ENCODE results near the gene ETS1.
A peak's percentile ranks its signal among the peaks of the same experiment; 100 is the strongest.

ETS1 gene

DNA sequence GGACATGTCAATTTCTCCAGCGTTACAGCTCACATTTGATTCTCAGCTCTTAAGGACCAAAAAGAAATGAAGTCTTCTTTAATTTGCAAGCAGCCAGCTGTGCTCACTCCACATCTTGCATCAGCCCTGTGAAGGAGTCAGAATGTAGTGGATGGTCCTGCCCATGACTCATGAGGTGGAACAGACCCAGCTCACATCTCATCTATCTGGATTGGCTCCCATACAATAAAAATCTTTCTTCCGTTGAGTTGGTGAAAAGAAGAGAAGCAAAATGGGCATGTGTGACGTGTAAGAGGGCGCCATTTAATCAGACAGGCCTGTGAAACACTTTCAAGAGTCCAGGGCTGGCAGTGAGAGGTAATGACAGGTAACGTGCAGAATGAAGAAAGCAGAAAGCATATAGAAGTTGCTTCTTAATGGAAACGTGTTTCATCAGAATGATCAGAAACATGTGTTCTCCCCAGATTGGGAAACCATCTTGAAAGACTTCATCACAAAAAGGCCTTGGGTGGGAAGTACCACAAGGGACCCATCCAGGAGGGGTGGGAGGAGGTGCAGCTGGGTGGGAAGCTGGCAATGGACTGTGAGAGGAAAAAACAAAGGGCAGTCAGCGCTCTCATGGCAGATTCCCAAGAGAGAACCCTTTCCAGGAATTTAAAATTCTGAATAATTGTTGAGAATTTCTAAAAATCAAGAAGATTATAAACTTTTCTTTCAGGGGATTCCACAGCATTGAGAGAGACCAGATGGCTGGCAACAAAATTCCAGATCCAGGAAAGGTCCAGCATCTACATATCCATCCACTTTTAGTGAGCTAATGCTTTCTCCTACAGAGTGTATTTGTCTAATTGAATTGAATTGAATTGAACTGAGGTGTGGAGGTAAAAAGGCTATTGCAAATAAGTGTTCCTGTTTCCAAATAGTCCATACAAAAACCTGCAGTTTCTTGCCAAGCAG lies 57.0 kb downstream of the ETS1 start:
- TF ChIP-seq, protein P1, sequence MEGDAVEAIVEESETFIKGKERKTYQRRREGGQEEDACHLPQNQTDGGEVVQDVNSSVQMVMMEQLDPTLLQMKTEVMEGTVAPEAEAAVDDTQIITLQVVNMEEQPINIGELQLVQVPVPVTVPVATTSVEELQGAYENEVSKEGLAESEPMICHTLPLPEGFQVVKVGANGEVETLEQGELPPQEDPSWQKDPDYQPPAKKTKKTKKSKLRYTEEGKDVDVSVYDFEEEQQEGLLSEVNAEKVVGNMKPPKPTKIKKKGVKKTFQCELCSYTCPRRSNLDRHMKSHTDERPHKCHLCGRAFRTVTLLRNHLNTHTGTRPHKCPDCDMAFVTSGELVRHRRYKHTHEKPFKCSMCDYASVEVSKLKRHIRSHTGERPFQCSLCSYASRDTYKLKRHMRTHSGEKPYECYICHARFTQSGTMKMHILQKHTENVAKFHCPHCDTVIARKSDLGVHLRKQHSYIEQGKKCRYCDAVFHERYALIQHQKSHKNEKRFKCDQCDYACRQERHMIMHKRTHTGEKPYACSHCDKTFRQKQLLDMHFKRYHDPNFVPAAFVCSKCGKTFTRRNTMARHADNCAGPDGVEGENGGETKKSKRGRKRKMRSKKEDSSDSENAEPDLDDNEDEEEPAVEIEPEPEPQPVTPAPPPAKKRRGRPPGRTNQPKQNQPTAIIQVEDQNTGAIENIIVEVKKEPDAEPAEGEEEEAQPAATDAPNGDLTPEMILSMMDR (IDR thresholded peaks at IDR 0.05; ENCODE audit: low read depth, low read length): no peak
- H3K4me3 ChIP-seq (ENCODE audit: low read depth, low read length): no peak overlapping the region
- in situ Hi-C loops (cut with HindIII; ENCODE audit: low sequenced_read_pairs): no loop called here
- DNase-seq (ENCODE audit: low read depth, low spot score): peak; percentile 93

DNA sequence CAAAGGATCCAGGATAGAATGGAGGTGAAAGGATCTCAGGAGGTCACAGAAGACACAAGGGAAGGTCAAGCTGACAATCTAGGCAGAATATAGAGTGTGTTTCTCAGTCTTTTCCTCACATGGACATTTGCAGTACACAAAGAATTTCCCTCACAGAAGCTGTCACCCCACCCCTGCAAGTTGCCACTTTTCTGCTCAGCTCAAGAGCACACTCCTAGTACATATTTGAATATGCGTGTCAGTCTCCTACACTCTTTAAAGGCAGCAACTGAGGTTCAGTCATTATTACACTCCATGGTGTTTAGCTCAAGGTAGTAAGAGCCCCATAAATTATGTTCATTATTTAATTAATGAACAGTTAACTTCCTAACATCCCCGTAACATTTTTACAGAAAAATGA lies 59.1 kb downstream of the ETS1 start:
- no peak overlapping the region for H3K4me3 ChIP-seq (ENCODE audit: low read depth, low read length)
- no peak for DNase-seq (ENCODE audit: low read depth, low spot score)
- TF ChIP-seq, protein P1 (IDR thresholded peaks at IDR 0.05; ENCODE audit: low read depth, low read length): no peak
- in situ Hi-C loops (cut with HindIII; ENCODE audit: low sequenced_read_pairs): no loop called here

DNA sequence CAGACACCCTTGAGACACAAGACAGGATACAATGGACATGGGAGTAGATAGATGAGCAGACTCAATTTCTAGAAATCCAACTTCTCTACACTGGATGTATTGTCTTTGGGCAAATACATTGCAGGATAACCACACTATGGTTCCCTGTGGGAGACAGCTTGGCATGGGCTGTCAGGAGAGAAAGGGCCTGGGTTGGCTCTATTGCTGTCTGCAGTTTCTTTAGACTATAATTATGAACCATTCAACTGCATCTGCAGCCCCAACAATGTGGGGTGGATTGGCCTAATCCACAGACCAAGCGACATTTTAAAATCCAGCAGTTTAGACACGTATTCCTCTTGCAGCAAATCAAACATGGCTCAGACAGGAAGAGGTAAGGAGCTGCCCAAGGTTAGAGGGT lies 60.3 kb downstream of the ETS1 start:
- H3K4me3 ChIP-seq (ENCODE audit: low read depth, low read length): no peak overlapping the region
- no peak for DNase-seq (ENCODE audit: low read depth, low spot score)
- in situ Hi-C loops (cut with HindIII; ENCODE audit: low sequenced_read_pairs): no loop called here
- TF ChIP-seq, protein P1 (IDR thresholded peaks at IDR 0.05; ENCODE audit: low read depth, low read length): no peak

DNA sequence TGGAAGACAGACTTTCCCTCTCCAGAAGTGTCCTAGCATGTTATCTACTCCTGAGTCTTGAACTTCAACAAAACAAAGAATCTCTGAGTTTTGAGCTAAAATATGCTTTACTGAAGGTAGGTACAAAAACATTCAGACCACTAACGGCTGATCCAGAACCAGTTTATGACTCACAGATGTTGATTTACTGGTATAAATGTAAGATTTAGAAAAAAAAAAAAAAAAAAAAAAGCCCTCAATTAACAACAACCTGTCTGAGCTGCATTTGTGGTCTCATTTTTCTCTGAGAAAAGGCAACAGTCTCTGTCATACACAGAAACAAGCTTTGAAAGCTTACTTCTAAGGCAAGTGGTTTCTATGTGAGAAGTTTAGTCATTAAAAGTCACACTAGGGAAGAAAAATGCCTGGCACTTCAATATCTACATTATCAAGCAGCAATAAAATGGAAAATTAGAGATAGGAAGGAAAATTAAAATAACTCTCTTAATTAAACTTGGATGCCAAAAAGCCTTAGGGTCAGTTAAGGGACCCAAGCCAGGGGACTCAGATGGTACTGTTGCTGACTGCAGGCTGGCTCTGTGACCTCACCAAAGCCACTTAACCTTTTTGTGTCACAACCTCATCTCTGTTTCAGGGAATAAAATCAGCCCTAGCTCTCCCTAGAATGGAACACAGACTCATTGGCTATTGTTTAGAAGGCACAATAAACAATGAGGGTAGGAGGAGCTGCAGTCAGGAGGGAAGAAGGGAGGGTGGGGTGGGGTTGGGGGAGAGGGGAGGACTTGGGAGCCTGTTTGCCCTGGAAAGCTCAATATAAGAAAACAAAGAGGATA lies 61.7 kb downstream of the ETS1 start:
- in situ Hi-C loops (cut with HindIII; ENCODE audit: low sequenced_read_pairs): no loop called here
- no peak overlapping the region for H3K4me3 ChIP-seq (ENCODE audit: low read depth, low read length)
- DNase-seq (ENCODE audit: low read depth, low spot score): peak; percentile 83
- TF ChIP-seq, protein P1 (IDR thresholded peaks at IDR 0.05; ENCODE audit: low read depth, low read length): no peak

DNA sequence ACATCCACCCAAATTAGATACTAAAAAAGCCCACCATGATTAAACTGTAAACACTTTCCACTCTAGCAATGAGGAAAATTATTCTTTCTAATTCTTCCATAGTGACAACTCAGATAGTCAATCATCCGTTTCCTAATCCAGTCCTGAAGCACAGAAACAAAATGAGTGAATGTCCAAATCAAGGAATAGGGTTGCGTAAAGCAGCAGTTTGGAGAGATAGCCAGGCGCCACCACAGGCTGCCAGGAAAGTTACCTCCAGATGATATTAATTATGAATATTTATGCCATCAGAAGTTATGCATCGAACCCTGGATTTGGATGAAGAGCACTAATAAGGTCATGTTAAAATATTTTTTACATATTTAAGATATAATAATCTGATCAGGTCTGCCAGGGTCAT lies 63.2 kb downstream of the ETS1 start:
- TF ChIP-seq, protein P1 (IDR thresholded peaks at IDR 0.05; ENCODE audit: low read depth, low read length): no peak
- DNase-seq (ENCODE audit: low read depth, low spot score): no peak
- no peak overlapping the region for H3K4me3 ChIP-seq (ENCODE audit: low read depth, low read length)
- in situ Hi-C loops (cut with HindIII; ENCODE audit: low sequenced_read_pairs): no loop called here

DNA sequence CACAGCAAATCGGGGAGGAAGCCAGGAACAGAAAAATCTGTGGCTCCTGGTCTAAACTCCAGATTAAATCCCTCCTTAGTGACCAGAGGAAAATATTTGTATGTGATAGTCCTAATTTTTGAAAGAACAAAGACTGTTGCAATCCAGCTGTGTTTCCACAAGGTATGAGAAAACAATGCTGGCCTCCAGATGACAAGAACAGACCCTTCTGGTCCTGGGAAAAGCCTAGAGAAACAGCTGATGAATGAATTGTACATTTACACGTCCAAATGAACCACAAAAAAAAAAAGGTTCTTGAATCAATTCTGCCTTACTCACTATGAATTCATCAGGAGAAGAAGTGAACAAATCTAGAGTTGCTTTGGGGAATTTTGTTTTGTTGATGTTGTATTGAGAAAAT lies 63.7 kb downstream of the ETS1 start:
- in situ Hi-C loops (cut with HindIII; ENCODE audit: low sequenced_read_pairs): no loop called here
- TF ChIP-seq, protein P1 (IDR thresholded peaks at IDR 0.05; ENCODE audit: low read depth, low read length): no peak
- H3K4me3 ChIP-seq (ENCODE audit: low read depth, low read length): no peak overlapping the region
- DNase-seq (ENCODE audit: low read depth, low spot score): peak; percentile 73

All from astrocyte of the spinal cord (primary cell).